ENCODE data around the gene C17orf78.

The C17orf78 gene

GRCh38 chr17:37410357-37410756, 34.6 kb downstream of the C17orf78 start:
- no peak for TF ChIP-seq CTCF (IDR thresholded peaks at IDR 0.05; ENCODE audit: low read depth, low read length, missing control alignments)
- in situ Hi-C loops (cut with HindIII; ENCODE audit: low sequenced_read_pairs), result no loop called here
- no peak overlapping the region for H3K4me3 ChIP-seq (ENCODE audit: low read depth, low read length)
- DNase-seq (ENCODE audit: low read depth), result no peak

DNA sequence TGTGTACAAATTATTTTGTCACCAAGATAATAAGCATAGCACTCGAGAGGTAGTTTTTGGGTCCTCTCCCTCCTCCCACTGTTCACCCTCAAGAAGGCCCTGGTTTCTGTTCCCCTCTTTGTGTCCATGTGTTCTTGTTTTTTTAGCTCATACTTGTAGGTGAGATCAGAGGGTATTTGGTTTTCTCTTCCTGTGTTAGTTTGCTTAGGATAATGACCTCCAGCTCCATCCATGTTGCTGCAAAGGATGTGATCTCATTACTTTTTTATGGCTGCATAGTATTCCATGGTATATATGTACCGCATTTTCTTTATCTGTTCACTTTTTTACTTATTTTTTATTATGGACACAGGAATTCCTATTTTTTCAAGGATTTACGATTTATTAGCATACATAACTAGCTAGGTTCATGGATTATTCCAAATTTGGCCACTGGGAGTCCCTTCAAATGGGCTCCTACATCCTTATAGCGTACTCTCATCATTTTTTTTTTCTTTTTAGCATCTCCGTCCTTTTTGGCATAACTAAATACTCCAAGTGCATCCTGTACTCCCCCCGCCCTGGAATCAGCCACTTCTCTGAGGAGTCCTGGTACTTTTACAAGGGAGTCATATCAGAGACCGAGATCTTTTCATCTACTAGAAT, 38.2 kb downstream of the C17orf78 start:
- DNase-seq (ENCODE audit: low read depth), result no peak
- no peak overlapping the region for H3K4me3 ChIP-seq (ENCODE audit: low read depth, low read length)
- in situ Hi-C loops (cut with HindIII; ENCODE audit: low sequenced_read_pairs), result no loop called here
- peak; percentile 41 for TF ChIP-seq CTCF (IDR thresholded peaks at IDR 0.05; ENCODE audit: low read depth, low read length, missing control alignments)

- no peak for TF ChIP-seq CTCF (IDR thresholded peaks at IDR 0.05; ENCODE audit: low read depth, low read length, missing control alignments)
- H3K4me3 ChIP-seq (ENCODE audit: low read depth, low read length), result no peak overlapping the region
- DNase-seq (ENCODE audit: low read depth), result no peak
- in situ Hi-C loops (cut with HindIII; ENCODE audit: low sequenced_read_pairs), result no loop called here
These were observed 42.1 kb downstream of the C17orf78 start for GRCh38 chr17:37417852-37418251.

GRCh38 chr17:37422971-37423625, 47.3 kb downstream of the C17orf78 start:
- no peak overlapping the region for H3K4me3 ChIP-seq (ENCODE audit: low read depth, low read length)
- no peak for TF ChIP-seq CTCF (IDR thresholded peaks at IDR 0.05; ENCODE audit: low read depth, low read length, missing control alignments)
- in situ Hi-C loops (cut with HindIII; ENCODE audit: low sequenced_read_pairs), result no loop called here
- DNase-seq (ENCODE audit: low read depth), result no peak

GRCh38 chr17:37425268-37425667, 49.5 kb downstream of the C17orf78 start:
- H3K4me3 ChIP-seq (ENCODE audit: low read depth, low read length), result no peak overlapping the region
- DNase-seq (ENCODE audit: low read depth), result no peak
- TF ChIP-seq CTCF (IDR thresholded peaks at IDR 0.05; ENCODE audit: low read depth, low read length, missing control alignments), result no peak
- in situ Hi-C loops (cut with HindIII; ENCODE audit: low sequenced_read_pairs), result no loop called here

GRCh38 chr17:37429039-37429438, 53.3 kb downstream of the C17orf78 start:
- H3K4me3 ChIP-seq (ENCODE audit: low read depth, low read length), result no peak overlapping the region
- DNase-seq (ENCODE audit: low read depth), result no peak
- no peak for TF ChIP-seq CTCF (IDR thresholded peaks at IDR 0.05; ENCODE audit: low read depth, low read length, missing control alignments)
- in situ Hi-C loops (cut with HindIII; ENCODE audit: low sequenced_read_pairs), result no loop called here
